GM21825 (cell line): ENCODE data around the gene RUBCNL.

Experiments
- ATAC-seq: cut with Tn5 transposase; IDR thresholded peaks from one replicate; pipeline ENCODE4 v1.9.1; 2021; ENCODE audit warnings: mild to moderate bottlenecking, moderate library complexity; ENCODE audit not compliant: unreplicated experiment

The RUBCNL gene

DNA sequence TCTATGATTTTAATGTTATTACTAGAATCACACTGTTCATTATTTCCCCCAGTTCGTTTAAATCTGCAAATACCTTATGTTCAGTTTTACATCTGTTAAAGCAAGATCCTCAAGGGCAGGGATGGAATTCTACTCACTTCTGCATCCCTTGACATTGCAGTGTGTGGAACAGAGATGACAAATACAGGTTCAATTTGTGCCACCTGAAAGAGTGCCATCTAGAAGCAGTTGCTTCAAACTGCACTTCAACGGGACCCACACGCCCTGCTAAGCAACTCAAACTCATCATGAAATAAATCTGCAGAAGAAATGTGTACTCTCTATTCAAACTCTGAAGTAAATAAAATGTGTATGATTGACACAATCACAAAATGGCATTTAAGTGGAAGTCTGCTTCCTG, 44.5 kb downstream of the RUBCNL start:
- no peak for ATAC-seq

DNA sequence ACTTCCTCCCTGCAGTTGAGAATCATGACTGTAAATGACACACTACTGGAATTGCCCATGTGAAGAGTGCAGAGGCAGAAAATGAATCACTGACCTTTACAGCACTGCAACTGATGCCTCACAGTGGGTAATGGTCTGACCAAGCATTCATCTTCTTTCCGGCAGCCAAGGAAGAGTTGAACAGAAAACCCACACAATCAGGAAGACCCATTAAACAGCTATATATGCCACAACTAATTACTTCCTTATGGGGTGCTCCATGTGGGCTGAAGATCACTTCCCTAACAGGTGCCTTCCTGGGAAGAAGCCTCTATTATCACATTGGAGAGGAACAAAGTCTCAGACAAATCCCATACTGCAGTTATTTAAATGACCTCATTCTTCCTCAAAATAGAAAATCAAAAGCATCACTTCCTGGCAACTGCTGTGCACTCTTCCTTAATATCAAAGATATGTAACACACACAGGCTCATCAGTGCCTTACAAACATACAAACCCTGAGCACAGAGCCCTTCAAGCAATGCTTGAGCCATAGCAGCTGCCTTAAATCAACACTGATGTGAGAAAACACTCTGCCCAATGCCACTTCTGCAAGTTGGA, 45.8 kb downstream of the RUBCNL start:
- peak; percentile 47 for ATAC-seq

DNA sequence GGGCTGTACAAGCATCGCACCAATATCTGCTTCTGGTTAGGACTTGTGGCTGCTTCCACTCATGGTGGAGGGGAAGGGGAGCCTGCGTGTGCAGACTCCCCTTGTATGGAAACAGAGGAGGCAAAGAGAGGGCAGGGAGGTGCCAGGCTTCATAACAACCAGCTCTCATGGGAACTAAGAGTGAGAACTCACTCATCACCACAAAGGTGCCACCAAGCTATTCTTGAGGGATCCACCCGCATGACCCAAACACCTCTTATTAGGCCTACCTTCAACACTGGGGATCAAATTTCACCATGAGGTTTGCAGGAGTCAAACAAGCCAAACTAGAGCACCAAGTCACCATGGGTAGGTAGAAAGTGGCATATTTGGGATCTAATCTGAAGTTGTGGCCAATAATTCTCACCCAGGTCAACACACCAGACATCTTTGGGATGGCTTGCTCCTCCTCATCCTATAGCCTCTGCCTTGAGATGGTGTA, 46.4 kb downstream of the RUBCNL start:
- ATAC-seq, result peak; percentile 8

DNA sequence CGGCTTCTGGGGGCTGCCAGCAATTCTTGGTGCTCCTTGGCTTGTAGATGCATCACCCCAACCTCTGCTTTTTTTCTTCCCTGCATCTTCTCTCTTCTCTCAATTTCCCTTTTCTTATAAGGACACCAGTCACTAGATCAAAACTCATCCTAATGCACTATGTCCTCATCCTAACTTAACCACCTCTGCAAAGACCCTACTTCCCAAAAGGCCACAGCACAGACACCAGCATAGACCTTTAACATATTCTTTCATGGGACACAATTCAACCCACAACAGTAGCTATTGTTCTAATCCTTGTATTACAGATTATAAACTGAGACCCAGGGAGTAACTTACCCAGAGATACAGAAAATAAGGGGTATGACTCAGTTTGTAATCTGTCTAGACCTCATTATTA, 47.0 kb downstream of the RUBCNL start:
- ATAC-seq, result no peak

DNA sequence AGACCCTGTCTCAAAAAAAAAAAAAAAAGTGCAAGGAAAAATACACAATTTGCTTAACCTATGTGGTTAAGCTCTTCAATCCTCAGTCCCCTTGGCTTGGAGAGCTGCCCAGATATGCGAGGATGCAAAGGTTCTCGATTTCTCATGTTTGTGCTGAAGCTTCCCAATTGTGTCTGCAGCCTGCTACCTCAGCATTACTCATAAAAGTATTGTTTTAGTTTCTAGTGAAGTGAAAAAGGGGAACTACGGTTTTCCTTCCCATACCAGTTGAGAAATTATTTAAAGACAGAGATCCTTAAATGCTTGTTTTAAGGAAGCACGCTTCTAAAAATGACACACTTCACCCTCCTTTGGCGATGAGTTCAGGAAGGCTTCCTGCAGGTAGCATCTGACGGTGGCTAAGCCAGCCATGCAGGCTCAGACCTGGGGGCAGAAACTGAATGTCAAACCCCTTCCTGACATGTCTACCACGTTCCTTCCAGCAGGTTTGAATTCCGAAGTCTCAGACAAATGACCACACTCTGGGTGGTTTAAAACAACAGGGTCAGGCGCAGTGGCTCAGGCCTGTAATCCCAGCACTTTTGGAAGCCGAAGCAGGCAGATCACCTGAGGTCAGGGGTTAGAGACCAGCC, 47.9 kb downstream of the RUBCNL start:
- no peak for ATAC-seq

DNA sequence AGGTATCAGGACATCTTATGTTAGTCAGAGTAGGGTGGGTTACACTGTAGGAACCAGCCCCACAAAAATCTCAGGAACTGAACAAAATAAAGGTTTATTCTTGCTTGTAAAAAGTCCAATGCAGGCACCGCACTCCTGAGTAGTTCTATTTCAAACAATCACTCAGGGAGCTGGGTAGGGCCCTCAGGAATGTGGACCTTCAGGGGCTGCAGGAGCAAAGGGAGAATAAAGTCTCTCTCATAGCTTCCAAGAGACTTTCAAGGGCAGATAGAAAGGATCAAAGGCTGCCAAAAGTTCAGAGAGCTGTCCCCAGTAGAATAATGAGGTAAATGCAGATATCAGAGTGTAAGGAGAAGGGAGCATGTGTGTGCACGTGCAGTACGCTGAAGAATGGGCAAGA, 49.4 kb downstream of the RUBCNL start:
- ATAC-seq, result no peak

DNA sequence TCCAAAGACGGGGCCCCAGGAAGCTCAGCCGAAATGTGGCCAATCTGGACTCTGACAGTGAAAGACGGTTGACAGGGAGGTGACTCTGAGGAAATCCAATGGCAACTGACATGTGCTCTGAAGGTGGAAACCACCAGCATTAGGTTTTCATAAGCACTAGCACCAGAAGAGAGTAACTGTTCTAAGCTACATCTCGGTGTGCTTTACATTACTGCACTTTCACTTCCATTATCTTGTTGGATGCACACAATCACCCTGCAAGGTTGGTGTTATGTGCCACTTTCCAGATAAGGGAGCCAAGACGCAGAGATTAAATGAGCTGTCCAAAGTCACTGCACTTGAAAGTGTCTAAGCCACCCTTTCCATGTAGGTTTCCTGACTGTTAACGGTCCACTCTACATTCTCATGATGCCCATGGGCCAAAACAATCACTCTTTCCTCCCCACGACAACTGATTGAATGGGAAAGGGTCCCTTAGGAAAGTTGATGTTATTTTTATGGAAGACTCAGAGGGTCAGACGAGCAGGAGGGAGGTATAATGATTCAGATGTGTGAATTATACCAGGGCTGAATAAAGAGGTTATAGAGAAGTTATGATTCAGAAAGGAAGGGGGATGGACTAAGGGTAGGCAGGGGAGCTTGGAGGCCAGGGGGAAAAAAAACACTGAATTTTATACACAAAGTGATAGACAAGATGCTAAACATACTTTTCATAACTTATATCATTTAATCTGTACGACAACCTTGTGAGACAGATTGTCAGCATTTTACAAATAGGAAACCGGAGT, 52.8 kb downstream of the RUBCNL start:
- ATAC-seq, result no peak

DNA sequence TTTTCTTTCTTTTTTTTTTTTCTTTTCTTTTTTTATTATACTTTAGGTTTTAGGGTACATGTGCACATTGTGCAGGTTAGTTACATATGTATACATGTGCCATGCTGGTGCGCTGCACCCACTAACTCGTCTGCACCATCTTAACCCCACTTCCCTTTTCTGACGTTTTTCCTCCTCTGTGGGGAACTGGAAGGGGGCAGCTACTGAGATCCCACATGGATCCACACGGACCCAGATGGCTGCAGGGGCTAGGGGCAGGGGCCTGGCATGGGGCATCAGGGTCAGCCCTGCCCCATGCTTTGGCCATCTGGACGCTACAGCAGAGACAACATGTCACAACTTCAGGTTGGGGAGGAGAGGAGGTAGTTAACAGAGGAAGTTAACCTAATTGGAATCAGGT, 54.3 kb downstream of the RUBCNL start:
- no peak for ATAC-seq

DNA sequence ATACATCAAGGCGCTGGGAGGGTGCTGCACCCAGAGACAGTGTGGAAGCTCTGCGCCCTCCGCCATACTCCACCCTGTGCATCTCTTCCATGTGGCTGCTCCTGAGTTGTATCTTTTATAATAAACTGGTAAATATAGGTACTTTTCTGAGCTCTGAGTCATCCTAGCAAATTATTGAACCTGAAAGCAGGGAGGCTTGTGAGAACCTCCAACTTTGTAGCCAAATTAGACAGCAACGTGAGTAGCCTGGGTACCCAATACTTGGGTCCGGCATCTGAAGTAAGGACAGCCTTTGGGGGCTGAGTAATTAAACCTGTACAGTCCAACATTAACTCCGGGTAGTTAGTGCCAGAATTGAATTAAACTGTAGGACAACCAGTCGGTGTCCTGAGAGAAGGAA, 57.4 kb downstream of the RUBCNL start:
- no peak for ATAC-seq

DNA sequence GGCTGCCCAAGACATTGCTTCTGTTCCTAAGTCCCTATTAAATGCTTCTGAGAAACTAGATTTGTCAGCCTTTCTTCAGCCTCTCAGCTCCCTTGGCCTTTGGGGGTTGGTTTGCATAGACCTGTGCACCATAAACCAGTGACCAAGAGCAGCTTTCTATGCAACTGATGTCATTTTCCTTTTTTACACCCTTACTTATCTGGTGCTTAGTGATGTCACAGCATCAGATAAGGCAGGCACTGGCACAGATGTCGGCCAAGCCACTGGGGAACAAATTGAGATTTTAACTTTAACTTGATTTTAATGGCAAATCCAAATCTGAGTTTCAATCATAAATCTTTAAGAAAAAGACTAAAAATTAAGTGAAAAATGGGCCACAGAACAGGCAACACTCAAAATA, 59.8 kb downstream of the RUBCNL start:
- no peak for ATAC-seq

DNA sequence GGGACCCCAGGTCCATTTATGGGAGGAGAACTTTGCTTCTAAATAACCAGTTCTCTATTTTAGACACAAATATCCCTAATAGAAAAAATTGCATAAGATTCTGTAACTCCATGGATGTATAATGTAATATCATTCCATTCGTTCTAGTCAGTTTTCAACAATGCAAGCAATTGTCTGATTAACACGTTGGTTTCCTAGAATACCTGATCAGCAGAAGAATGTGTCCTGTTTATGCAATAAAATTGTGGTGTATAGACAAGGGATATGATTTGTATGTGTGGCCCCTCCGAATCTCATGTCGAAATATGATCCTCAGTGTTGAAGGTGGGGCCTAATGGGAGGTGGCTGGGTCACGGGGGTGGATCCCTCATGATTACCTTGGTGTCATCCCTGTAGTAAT, 62.1 kb downstream of the RUBCNL start:
- ATAC-seq, result no peak

DNA sequence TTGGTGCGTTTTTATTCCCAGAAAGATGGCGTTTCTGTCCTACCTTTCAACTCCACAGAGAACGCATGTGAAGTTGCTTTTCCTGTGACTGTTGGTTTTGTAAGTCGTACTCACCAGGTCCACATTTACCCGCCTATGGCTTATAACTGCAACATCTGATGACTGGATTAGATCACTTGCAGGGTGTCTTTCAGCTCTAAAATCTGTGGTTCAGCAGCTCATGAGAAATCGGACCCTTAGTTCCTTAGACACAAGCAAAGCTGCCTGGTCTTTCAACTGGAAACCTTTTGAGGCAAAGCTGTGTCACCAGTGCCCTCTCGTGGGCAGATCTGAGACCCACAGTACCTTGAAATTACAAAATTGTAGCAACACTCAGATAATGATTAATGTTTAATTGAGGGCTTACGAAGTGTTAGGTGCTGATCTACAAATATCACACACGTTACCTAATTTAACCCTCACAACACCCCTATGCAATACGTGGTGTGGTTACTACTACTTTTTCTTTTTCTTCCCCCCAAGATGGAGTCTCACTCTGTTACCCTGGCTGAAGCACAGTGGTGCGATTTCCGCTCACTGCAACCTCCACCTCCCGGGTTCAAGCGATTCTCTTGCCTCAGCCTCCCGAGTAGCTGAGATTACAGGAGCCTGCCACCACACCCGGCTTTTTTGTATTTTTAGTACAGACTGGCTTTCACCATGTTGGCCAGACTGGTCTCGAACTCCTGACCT, 65.4 kb downstream of the RUBCNL start:
- ATAC-seq, result no peak

DNA sequence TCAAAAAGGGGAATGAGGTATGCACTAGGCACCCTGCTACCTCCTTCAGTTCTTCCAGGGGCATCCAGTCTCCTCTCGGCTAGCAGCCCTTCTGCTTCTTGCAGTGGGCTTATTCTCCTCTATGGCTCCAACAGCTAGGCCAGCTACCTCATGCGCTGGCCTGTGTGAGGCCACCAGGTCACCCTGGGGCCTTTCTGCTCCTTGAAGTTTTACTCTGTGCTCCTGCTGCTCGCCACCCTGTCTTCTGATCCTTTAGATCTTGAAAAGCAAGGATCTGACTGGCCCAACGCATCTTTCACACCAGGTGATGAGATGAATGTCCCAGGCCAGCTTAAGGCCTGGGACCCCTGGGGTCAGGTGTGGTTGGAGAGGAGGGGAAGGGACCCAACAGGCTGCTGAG, 66.2 kb downstream of the RUBCNL start:
- ATAC-seq, result no peak

DNA sequence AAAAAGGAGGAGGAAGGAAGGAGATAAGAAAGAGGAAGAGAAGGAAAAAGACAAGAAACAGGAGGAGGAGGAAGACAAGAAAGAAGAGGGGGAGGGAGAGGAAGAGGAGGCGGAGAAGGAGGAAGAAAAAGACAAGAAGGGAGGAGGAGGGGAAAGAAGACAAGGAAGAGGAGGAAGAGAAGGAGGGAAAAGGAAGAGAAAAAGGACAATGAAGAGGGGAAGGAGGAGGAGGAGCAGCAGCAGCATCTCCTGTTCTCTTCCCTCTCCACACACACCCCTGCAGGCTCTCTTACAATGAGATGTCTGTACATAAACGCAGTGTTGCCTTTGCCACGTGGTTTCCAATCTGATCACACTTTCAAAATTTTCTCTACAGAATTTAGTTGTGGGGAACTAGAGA, 66.6 kb downstream of the RUBCNL start:
- ATAC-seq, result no peak

DNA sequence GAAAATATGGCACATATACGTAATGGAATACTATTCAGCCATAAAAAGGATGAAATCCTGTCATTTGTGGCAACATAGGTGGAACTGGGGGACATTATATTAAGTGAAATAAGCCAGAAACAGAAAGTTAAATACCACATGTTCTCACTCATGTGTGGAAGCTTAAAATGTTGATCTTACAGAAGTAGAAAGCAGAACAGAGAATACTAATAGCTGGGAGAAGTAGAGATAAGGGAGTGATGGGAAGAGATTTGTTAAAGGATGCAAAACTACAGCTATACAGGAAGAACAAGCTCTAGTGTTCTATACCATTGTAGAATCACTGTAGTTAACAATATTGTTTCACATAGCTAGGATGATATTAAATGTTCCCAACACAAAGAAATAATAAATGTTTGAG, 68.1 kb downstream of the RUBCNL start:
- no peak for ATAC-seq

DNA sequence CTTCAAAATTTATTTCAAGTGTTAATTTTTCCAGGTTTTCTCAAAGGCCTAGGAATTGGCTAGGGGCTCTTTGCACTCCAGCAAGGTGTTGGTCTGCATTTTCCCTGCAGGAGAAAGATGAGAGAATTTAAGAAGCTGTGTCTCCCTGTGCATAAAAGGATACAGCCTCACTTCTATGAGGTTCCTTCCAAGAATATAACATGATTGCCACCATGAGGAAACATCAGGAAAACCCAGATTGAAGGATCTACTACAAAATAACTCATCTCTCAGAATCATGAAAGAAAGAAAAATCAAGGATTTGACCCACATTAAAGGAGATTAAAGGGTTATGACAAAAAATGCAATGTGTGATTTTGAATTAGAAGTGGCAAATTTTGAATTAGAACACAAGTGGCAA, 69.9 kb downstream of the RUBCNL start:
- ATAC-seq, result no peak

DNA sequence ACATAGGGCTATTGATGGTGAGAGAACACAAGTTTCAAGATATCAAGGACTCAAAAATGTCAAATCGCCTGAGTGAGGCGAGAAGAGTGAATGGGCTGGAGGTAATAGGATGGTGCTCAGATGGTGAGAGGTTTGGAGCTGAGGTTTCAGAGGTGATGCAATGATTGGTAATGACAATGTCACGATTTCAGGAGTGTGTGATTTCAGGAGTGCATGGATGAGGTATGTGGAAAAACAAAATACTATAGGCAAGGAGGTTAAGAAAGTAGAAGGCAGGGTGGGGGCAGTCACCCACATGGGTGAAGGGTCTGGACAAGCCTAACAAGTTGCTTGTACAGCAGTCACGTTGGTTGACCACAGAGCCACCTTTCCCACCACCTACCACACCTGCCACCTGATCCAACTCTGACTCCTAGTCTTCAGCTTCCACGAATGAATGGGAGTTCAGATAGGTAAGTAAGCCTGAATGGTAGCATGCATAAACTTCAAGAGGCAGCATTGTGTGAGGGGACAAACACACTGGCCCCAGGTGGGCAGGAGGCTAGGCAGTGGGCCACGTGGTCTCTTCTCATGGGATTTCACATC, 71.5 kb downstream of the RUBCNL start:
- no peak for ATAC-seq

DNA sequence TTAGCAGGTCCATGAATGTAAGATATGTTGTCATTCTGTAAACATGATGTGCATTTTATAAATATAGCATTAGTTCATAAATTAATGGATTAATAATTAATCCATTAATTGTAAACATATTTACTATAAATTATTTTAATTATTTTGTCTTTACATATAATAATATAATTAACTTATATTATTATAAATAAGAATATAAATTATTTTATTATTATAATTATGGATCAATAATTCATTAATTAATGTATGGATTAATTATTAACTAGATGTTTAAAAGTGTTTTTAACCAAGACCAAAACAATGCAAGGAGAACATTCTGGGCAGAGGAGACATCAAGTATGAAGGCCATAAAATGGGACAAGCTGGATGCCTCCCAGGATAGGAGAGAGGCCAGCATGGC, 72.0 kb downstream of the RUBCNL start:
- no peak for ATAC-seq

DNA sequence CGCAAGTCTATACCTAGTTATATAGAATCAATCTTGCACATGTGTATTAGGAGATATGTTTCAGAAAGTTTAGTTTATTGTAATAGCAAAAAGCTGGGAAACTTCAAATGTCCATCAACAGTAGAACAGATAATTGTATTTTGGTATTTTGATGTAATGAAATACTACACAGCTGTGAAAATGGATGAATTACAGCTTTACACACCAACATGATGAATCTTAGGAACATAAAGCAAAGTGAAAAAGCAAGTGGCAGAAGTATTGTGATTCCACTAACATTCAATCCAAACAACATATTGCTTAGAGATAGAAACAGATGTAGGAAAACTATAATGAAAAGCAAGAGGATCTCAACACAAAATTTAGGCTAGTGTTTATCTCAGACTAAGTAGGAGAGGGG, 72.5 kb downstream of the RUBCNL start:
- no peak for ATAC-seq

DNA sequence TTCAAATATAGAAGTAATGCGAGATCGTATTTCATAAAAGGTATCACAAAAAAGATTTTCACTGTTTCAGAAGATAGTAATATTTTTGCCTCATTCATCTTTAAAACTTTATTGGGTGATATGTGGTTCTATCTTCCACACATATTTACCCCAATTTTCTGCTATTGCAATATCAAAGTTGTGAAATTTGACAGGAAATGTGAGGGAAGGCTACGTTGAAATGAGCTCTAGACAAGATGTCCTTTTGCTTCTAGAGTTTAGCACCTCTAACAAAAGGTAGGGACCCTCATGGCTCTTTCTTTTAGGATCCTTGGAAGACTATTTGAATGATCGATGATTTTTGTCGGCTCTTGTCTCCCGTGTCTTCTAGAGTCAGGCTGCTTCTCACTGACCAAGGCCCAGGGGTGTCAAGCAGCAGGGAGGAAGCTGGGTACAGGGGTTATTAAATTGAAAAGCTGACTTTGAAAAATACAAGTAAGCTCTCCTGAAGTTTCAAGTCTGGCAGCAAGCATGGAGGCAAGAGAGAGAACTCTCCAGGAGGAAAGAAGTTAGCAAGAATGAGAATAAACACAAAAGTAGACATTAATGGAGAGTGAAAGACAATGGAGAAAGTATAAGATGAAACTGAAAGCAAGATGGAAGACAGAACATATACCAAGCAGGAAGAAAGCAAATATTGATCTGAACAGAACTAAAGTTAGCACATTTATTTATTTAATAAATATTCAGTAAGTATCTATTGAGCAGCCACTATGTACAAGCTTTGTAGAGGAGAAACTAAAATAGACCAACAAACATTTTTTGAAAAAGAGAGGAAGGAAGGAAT, 73.4 kb downstream of the RUBCNL start:
- no peak for ATAC-seq
